PC-9 (cell line): ENCODE data around the gene SNCB. TPM values are rescaled to one million over a fixed set of nuclear protein-coding genes. Genes with fewer than 3 reads are reported as not detected.

Experiments
- BruUV-seq: library from RNA; stranded (reverse); fragments of 400-500 nt; replicated peaks from 2 replicates; lab custom pipeline; 2021; lab: Mats Ljungman, UMichigan
- CTCF ChIA-PET: fragments of 300-600 bp; sonication (Branson Sonifier 250); formaldehyde crosslinking; loops from one replicate; lab custom pipeline; 2022; ENCODE audit warnings: antibody characterized with exemption; lab: Charles Lee
- POLR2A ChIA-PET: fragments of 300-600 bp; sonication (Branson Sonifier 250); formaldehyde crosslinking; loops from one replicate; lab custom pipeline; 2022; ENCODE audit warnings: antibody characterized with exemption; ENCODE audit not compliant: unreplicated experiment; lab: Charles Lee
- DNase-seq, 2 experiments: peaks; one replicate each; pipeline versions ENCODE4 v3.0.0 to v3.0.0-alpha.2; 2015 to 2022; ENCODE audit warnings: mixed read lengths in 1 of 2
- H2AFZ ChIP-seq: fragments of 200-600 bp; sonication (generic); 2 replicates; pipeline ENCODE4 v1.8.1; 2017; ENCODE audit warnings: antibody characterized with exemption
- H3F3A ChIP-seq: fragments of 200-600 bp; sonication (generic); 2 replicates; pipeline ENCODE4 v1.8.1; 2017; ENCODE audit warnings: antibody characterized with exemption, mild to moderate bottlenecking, low read depth; ENCODE audit not compliant: insufficient read depth
- H3K27ac ChIP-seq: fragments of 200-600 bp; sonication (generic); 2 replicates; pipeline ENCODE4 v1.6.1; 2016; ENCODE audit warnings: mixed run types
- H3K27me3 ChIP-seq: fragments of 200-600 bp; sonication (generic); 2 replicates; pipeline ENCODE4 v1.6.1; 2016; ENCODE audit warnings: low read depth, mixed run types; ENCODE audit not compliant: insufficient read depth
- H3K36me3 ChIP-seq: fragments of 200-600 bp; sonication (generic); 2 replicates; pipeline ENCODE4 v1.6.1; 2016; ENCODE audit warnings: low read depth, mixed run types
- H3K4me1 ChIP-seq: fragments of 200-600 bp; sonication (generic); replicated peaks from 2 replicates; pipeline ENCODE4 v1.6.1; 2016; ENCODE audit warnings: mixed run types; ENCODE audit not compliant: insufficient read depth
- H3K4me2 ChIP-seq: fragments of 200-600 bp; sonication (generic); 2 replicates; pipeline ENCODE4 v1.6.1; 2017; ENCODE audit warnings: mixed run types
- H3K4me3 ChIP-seq: fragments of 200-600 bp; sonication (generic); 2 replicates; pipeline ENCODE4 v1.6.1; 2016; ENCODE audit warnings: mixed run types
- H3K79me2 ChIP-seq: fragments of 200-600 bp; sonication (generic); 2 replicates; pipeline ENCODE4 v1.6.1; 2017; ENCODE audit warnings: low read depth, mixed run types
- H3K9me2 ChIP-seq: fragments of 200-600 bp; sonication (generic); 2 replicates; pipeline ENCODE4 v1.8.1; 2017; ENCODE audit warnings: mild to moderate bottlenecking; ENCODE audit not compliant: insufficient read depth
- H3K9me3 ChIP-seq: fragments of 200-600 bp; sonication (generic); 2 replicates; pipeline ENCODE4 v1.8.1; 2016; ENCODE audit warnings: low read depth; ENCODE audit not compliant: insufficient read depth
- H4K20me1 ChIP-seq: fragments of 200-600 bp; sonication (generic); 2 replicates; pipeline ENCODE4 v1.8.1; 2017; ENCODE audit not compliant: insufficient read depth
- EZH2 ChIP-seq: fragments of 200-600 bp; sonication (generic); IDR thresholded peaks from 2 replicates; pipeline ENCODE4 v1.8.0; 2017; ENCODE audit warnings: antibody characterized with exemption, low read depth
- intact Hi-C: fragments of 100-400 bp; cut with micrococcal nuclease; formaldehyde crosslinking; loops from one replicate; pipeline ENCODE4 v1.10.0; 2022; ENCODE audit not compliant: unreplicated experiment
- total RNA-seq: library from RNA; stranded (reverse); gene quantifications from 2 replicates; pipeline ENCODE4 v1.2.3, GENCODE V29; 2021
- TF ChIP-seq, protein P1 (sequence below): fragments of 200-600 bp; sonication (generic); conservative IDR thresholded peaks from 2 replicates; pipeline ENCODE4 v1.6.1; 2017; ENCODE audit warnings: mixed run types, antibody characterized with exemption, mild to moderate bottlenecking, moderate library complexity

The SNCB gene
- total RNA-seq, 1 experiment from 2014 or later, result not detected

DNA sequence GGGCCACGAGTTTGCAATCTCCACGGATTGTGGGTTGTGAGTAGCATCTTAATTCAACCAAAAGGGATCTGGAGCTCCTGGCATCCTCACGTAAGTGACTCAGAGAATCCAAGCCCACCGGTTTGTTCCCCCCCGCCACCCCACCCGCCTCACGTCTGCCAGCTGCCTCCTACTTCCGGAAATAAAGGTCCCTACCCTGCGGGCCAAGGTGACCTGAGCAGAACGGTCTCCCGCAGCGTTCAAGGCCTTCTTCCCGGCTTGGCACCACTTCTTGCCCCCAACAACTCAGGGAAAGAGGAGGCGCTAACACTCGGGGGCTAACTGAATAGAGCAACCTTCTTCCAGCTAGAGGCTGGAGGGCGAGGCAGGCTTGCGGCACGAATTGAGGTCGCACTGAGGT, 11.6 kb downstream of the SNCB start:
- Histone ChIP-seq H3K9me2 (no peaks in the 10 kb centered on the region), H3K4me1 (peaks cover 16% of the 10 kb centered on the region; the same call in 1 of the 2 replicates), H4K20me1 (no peaks in the 10 kb centered on the region), H3K27ac (no peak overlapping the region), H3K36me3 (no peaks in the 10 kb centered on the region), H2AFZ (no peak overlapping the region), H3F3A (no peaks in the 10 kb centered on the region), H3K27me3 (peaks cover 16% of the 10 kb centered on the region; the same call in 1 of the 2 replicates), H3K9me3 (no peaks in the 10 kb centered on the region), H3K4me2 (no peak overlapping the region), H3K4me3 (no peak overlapping the region), H3K79me2 (no peaks in the 10 kb centered on the region)
- POLR2A ChIA-PET, result no interaction called here
- intact Hi-C loops, result no loop called here
- BruUV-seq, result no TSS peak
- no peak for DNase-seq
- CTCF ChIA-PET, result no interaction called here
- TF ChIP-seq, protein P1, sequence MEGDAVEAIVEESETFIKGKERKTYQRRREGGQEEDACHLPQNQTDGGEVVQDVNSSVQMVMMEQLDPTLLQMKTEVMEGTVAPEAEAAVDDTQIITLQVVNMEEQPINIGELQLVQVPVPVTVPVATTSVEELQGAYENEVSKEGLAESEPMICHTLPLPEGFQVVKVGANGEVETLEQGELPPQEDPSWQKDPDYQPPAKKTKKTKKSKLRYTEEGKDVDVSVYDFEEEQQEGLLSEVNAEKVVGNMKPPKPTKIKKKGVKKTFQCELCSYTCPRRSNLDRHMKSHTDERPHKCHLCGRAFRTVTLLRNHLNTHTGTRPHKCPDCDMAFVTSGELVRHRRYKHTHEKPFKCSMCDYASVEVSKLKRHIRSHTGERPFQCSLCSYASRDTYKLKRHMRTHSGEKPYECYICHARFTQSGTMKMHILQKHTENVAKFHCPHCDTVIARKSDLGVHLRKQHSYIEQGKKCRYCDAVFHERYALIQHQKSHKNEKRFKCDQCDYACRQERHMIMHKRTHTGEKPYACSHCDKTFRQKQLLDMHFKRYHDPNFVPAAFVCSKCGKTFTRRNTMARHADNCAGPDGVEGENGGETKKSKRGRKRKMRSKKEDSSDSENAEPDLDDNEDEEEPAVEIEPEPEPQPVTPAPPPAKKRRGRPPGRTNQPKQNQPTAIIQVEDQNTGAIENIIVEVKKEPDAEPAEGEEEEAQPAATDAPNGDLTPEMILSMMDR, result no peak
- no peak for TF ChIP-seq EZH2

DNA sequence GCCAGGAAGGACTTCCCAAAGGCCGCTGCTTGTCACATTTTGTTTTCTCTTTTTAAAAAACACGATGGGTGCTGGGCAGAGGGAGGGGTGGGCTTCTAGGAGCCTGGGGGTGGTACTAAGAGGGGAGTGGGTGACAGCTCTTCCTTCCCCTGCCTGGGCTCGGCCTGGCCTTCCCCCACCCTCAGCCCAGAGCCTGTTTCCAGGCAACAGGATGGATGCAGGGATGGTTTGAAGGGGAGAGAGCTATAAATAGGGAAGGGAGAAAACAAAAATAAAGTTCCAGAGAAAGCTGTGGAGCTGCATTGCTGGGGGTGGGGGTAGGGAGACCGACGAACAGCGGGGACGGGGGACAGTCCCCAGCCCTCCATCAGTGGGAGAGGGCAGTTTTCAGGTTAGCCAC, 13.8 kb downstream of the SNCB start:
- H2AFZ ChIP-seq, result no peak overlapping the region
- TF ChIP-seq, protein P1, result no peak
- TF ChIP-seq EZH2, result no peak
- H3K4me3 ChIP-seq, result no peak overlapping the region
- POLR2A ChIA-PET, result no interaction called here
- peaks cover 5% of the 10 kb centered on the region; the same call in 1 of the 2 replicates for H3F3A ChIP-seq
- no peaks in the 10 kb centered on the region for H3K36me3 ChIP-seq
- no peaks in the 10 kb centered on the region for H3K79me2 ChIP-seq
- H3K4me2 ChIP-seq, result no peak overlapping the region
- H3K4me1 ChIP-seq, result peaks cover 20% of the 10 kb centered on the region; the same call in 1 of the 2 replicates
- no peak for DNase-seq
- intact Hi-C loops, result no loop called here
- CTCF ChIA-PET, result no interaction called here
- no peaks in the 10 kb centered on the region for H4K20me1 ChIP-seq
- no peak overlapping the region for H3K27ac ChIP-seq
- H3K27me3 ChIP-seq, result peaks cover 12% of the 10 kb centered on the region; the same call in 1 of the 2 replicates
- no peaks in the 10 kb centered on the region for H3K9me2 ChIP-seq
- H3K9me3 ChIP-seq, result no peaks in the 10 kb centered on the region
- BruUV-seq, result no TSS peak

DNA sequence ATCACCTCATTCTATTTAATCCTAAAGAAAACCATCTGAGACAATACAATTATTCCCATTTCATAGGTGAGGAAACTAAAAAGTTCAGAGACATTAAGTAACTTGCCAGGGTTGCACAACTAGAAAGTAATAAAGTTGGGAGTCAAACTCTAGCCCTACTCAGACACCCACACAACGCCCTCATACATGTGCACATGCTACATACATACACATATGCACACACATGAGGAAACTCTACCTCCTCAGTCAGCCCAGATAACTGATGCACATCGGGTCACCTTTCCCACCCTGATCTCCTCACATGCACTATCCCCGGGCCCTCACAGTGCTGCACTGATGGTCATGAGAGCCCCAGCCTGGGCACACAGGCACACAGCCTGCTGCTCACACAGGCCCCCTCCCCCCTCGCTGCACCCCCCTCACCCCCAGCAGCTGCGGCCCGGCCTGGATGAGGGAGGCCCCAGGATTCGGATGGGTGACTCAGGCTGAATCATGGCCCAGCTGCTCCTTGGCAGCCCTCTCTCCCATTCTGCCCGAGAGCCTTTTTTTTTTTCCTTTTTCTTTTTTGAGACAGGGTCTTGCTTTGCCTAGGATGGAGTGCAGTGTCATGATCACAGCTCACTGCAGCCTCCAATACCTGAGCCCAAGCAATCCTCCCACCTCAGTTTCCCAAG, 15.4 kb downstream of the SNCB start:
- CTCF ChIA-PET, result no interaction called here

More for the DNA sequence above, 15.4 kb downstream of the SNCB start:
- Histone ChIP-seq H2AFZ (no peak overlapping the region), H4K20me1 (no peaks in the 10 kb centered on the region), H3K27ac (no peak overlapping the region), H3K4me3 (no peak overlapping the region), H3K4me2 (peak overlapping the region; percentile 14; the same call in 1 of the 2 replicates), H3K36me3 (no peaks in the 10 kb centered on the region), H3K9me2 (no peaks in the 10 kb centered on the region), H3K4me1 (peaks cover 24% of the 10 kb centered on the region; the same call in 1 of the 2 replicates), H3K79me2 (no peaks in the 10 kb centered on the region), H3K9me3 (no peaks in the 10 kb centered on the region), H3F3A (peaks cover 9% of the 10 kb centered on the region), H3K27me3 (no peaks in the 10 kb centered on the region)
- no TSS peak for BruUV-seq
- TF ChIP-seq, protein P1, result no peak
- no peak for TF ChIP-seq EZH2
- intact Hi-C loops, result no loop called here
- POLR2A ChIA-PET, result interaction anchor here (0.5 to 0.8 kb wide), 2 partner anchors 176 to 430 kb away, joined by 4 to 13 read pairs; no protein-coding TSS in a partner anchor
- DNase-seq, result no peak
